GM10248 (cell line): ENCODE measurements around the gene ALS2.

Experiments
- CTCF ChIA-PET: fragments of 300-600 bp; sonication (Branson Sonifier 250); formaldehyde crosslinking; extraction: SDS; loops from one replicate; lab custom pipeline; 2021; ENCODE audit warnings: antibody characterized with exemption; lab: Yijun Ruan, JAX
- POLR2A ChIA-PET: fragments of 350-650 bp; sonication (Branson Sonifier 250); formaldehyde crosslinking; extraction: SDS; loops from one replicate; lab custom pipeline; 2020; ENCODE audit warnings: antibody characterized with exemption; lab: Yijun Ruan, JAX
- DNase-seq: peaks from one replicate; pipeline ENCODE4 v3.0.0; 2012; ENCODE audit errors: extremely low spot score
- TF ChIP-seq, protein P1 (sequence below): IDR thresholded peaks from 2 replicates; pipeline ENCODE4 v1.5.1; 2012; ENCODE audit warnings: mild to moderate bottlenecking, low read depth; ENCODE audit errors: extremely low read depth, missing control alignments, control extremely low read depth

ALS2 gene

DNA sequence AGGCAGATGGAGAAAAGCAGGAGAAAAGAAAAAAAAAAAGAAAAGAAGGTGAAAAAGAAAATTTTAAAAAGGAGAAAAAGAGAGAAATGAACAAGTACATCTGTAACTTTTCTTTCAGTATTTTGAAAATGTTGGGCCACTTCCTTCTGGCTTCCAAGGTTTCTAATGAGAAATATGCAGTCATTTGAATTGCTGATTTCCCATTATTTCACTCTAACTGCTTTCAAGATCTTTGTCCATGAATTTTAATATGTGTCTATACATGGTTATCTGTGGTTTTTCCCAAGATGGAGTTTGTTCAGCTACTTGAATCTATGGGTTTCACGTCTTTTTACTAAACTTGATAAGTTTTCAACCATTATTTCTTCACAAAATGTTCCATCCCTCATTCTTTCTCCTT, 68.0 kb downstream of the ALS2 start:
- TF ChIP-seq, protein P1, sequence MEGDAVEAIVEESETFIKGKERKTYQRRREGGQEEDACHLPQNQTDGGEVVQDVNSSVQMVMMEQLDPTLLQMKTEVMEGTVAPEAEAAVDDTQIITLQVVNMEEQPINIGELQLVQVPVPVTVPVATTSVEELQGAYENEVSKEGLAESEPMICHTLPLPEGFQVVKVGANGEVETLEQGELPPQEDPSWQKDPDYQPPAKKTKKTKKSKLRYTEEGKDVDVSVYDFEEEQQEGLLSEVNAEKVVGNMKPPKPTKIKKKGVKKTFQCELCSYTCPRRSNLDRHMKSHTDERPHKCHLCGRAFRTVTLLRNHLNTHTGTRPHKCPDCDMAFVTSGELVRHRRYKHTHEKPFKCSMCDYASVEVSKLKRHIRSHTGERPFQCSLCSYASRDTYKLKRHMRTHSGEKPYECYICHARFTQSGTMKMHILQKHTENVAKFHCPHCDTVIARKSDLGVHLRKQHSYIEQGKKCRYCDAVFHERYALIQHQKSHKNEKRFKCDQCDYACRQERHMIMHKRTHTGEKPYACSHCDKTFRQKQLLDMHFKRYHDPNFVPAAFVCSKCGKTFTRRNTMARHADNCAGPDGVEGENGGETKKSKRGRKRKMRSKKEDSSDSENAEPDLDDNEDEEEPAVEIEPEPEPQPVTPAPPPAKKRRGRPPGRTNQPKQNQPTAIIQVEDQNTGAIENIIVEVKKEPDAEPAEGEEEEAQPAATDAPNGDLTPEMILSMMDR, result no peak
- CTCF ChIA-PET, result no interaction called here
- DNase-seq, result no peak
- POLR2A ChIA-PET, result no interaction called here

DNA sequence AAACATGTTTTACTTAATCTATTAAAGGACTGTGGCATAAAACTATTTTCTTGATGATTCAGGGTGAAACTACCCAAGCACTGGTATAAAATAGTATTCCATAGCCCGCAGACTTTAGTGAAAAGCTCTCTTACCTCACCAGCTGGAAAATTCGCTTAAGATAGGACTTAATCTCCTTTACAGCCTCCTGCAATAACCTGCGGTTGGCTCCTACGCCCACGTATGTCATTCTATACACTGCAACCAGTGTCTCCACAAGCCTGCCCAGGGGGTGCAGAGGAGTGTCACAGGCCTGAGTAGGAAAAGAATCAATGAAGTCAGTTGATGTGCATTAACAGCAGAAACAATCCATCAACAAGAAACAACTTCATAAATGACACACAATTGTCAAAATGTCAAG, 71.0 kb downstream of the ALS2 start:
- ChIA-PET CTCF (interaction anchor here (1.9 kb wide), 1 partner anchor 23 kb away, joined by 4 read pairs; no protein-coding TSS in a partner anchor), POLR2A (no interaction called here)
- no peak for DNase-seq
- TF ChIP-seq, protein P1, result no peak

DNA sequence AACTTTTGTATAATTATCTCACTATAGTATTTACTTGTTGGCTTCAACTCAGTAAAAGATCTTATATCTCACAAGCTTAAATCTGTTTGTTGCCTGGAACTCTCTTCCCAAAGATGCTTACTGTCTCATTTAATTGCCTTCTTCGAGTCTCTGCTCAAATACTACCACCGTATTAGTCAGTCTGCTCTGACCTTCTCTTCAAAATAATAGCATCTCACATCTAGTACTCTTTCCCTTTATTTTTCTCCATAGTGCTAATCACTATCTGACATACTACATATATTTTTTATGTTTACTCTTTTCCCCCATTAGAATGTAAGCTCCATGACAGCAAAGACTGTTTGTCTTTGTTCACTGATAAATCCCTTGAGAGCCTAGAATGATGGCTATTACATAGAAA, 71.7 kb downstream of the ALS2 start:
- POLR2A ChIA-PET, result no interaction called here
- TF ChIP-seq, protein P1, result no peak
- CTCF ChIA-PET, result interaction anchor here (1.1 to 1.9 kb wide), 2 partner anchors 22 to 35 kb away, joined by 3 to 4 read pairs; no protein-coding TSS in a partner anchor
- DNase-seq, result no peak

DNA sequence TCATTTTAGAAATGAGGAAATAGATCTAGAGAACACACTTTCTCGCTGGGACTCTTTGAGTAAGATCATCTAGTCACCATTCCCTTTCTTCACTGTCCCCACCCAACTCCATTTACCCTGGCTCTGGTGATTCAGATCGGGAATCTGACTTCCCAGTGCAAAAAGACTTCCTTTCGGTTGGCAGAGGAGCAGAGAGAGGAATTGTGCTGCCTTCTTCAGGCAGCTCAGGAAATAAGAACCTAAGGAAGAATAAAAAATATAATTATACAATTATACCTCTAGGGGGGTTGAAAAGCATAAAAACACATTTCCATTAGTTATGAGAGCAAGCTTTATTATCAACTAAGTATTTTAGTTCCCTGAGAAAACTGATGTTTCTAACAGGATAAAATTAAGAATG, 73.0 kb downstream of the ALS2 start:
- ChIA-PET CTCF (no interaction called here), POLR2A (no interaction called here)
- no peak for DNase-seq
- TF ChIP-seq, protein P1, result no peak

DNA sequence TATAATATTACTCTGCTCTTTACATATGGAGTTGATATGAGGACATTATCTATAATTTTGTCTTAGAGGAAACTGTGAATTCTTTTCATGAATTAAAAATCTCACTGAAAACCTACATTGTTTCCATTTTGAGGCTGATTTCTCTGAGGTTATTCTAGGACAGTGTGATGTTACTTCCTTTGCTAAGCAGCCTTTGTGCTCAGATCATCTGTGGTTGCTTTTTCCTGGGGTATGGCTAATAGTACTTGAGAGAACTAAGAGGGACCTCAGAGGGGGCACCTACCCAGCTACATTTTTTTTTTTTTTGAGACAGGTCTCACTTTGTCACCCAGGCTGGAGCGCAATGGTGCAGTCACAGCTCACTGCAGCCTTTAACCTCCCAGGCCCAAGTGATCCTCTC, 73.6 kb downstream of the ALS2 start:
- TF ChIP-seq, protein P1, result no peak
- no peak for DNase-seq
- ChIA-PET CTCF (interaction anchor here (1.7 to 2.1 kb wide), 2 partner anchors 14 to 24 kb away, joined by 4 to 5 read pairs; no protein-coding TSS in a partner anchor), POLR2A (no interaction called here)

DNA sequence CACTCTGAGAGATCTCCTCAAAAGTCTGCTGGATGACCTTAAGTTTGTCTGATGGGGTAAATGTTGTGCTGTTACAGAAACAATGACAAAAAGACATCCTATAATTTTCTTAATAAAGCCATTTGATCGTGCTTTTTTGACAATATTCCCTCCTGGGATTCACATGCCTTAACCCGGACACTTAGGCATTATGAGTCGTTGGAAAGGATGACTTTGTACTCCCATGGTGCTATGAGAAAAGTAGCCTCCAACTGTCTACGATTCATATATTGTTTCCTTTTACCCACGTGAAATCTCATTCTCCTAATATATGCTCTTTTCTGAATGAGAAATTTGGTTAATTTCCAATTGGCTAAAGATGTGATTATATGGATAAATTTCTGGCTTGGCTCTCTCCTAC, 76.2 kb downstream of the ALS2 start:
- CTCF ChIA-PET, result no interaction called here

More for the DNA sequence above, 76.2 kb downstream of the ALS2 start:
- POLR2A ChIA-PET, result no interaction called here
- TF ChIP-seq, protein P1, result no peak
- no peak for DNase-seq
